ENCODE measurements around the gene ZNF276. TPM values are rescaled to one million over a fixed set of nuclear protein-coding genes. Genes with fewer than 3 reads are reported as not detected.
"Not testable (repeated sequence)": the region's sequence is repeated elsewhere in the genome, so short reads cannot be mapped to it uniquely, and the experiment has no call there.

ZNF276 gene
- total RNA-seq, 1 donor, result 12.3 TPM

DNA sequence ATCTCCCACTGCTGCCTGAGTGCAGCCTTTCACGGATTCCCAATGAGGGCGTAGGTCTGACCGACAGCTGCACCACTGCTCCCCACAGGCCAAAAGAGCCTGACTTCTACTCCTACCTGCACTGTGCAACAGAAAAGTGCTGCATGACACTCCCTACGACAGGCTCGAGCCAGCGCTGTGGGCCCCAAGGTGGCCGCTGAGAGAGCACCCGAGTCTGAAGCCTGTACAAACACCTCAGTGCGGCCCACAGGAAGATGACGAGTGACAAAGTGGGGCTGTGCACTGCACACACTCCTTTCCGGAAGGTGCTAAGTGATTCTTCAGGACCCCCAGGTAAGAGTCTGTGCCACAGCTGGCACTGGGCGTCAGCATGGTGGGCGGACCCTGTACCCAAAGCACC lies 53.9 kb downstream of the ZNF276 start:
- no peak overlapping the region for H2AFZ ChIP-seq (ENCODE audit: low read length)
- no peaks in the 10 kb centered on the region for H3K27me3 ChIP-seq (ENCODE audit: insufficient read depth, low read length)
- peaks cover 44% of the 10 kb centered on the region for H3K36me3 ChIP-seq (ENCODE audit: insufficient read depth, low read length)
- no peak overlapping the region for H3K4me2 ChIP-seq (ENCODE audit: insufficient read depth, low read length)
- no peaks in the 10 kb centered on the region for H3K79me2 ChIP-seq (ENCODE audit: insufficient read depth, low read length)
- DNase-seq (ENCODE audit: insufficient read length, low spot score, missing footprints), result peak; percentile 65
- H3K9me3 ChIP-seq (ENCODE audit: low read depth, low read length), result no peaks in the 10 kb centered on the region
- TF ChIP-seq, protein P1, sequence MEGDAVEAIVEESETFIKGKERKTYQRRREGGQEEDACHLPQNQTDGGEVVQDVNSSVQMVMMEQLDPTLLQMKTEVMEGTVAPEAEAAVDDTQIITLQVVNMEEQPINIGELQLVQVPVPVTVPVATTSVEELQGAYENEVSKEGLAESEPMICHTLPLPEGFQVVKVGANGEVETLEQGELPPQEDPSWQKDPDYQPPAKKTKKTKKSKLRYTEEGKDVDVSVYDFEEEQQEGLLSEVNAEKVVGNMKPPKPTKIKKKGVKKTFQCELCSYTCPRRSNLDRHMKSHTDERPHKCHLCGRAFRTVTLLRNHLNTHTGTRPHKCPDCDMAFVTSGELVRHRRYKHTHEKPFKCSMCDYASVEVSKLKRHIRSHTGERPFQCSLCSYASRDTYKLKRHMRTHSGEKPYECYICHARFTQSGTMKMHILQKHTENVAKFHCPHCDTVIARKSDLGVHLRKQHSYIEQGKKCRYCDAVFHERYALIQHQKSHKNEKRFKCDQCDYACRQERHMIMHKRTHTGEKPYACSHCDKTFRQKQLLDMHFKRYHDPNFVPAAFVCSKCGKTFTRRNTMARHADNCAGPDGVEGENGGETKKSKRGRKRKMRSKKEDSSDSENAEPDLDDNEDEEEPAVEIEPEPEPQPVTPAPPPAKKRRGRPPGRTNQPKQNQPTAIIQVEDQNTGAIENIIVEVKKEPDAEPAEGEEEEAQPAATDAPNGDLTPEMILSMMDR (IDR thresholded peaks at IDR 0.05; ENCODE audit: extremely low read depth, low read depth, low read length), result no peak
- no peaks in the 10 kb centered on the region for H4K20me1 ChIP-seq (ENCODE audit: insufficient read depth, low read length)
- no peaks in the 10 kb centered on the region for H3K4me1 ChIP-seq (ENCODE audit: insufficient read depth, low read length)
- H3K27ac ChIP-seq (ENCODE audit: low read depth, low read length), result no peak overlapping the region
- H3K4me3 ChIP-seq (ENCODE audit: insufficient read depth, low read length), result no peak overlapping the region

DNA sequence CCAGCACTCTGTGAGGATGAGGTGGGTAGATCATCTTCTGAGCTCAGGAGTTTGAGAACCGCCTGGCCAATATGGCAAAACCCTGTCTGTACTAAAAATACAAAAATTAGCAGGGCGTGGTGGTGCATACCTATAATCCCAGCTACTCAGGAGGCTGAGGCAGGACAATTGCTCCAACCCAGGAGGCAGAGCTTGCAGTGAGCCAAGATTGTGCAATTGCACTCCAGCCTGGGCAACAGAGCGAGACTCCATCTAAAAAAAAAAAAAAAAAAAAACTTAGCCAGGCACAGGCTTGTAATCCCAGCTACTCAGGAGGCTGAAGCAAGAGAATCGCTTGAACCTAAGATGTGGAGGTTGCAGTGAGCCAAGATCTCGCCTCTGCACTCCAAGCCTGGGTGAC lies 56.9 kb downstream of the ZNF276 start:
- not testable (repeated sequence) for H3K27me3 ChIP-seq (ENCODE audit: insufficient read depth, low read length); H3K4me3 ChIP-seq (ENCODE audit: insufficient read depth, low read length); H4K20me1 ChIP-seq (ENCODE audit: insufficient read depth, low read length); H3K79me2 ChIP-seq (ENCODE audit: insufficient read depth, low read length); H2AFZ ChIP-seq (ENCODE audit: low read length); H3K4me1 ChIP-seq (ENCODE audit: insufficient read depth, low read length); DNase-seq (ENCODE audit: insufficient read length, low spot score, missing footprints); H3K4me2 ChIP-seq (ENCODE audit: insufficient read depth, low read length); H3K9me3 ChIP-seq (ENCODE audit: low read depth, low read length); H3K27ac ChIP-seq (ENCODE audit: low read depth, low read length)
- H3K36me3 ChIP-seq (ENCODE audit: insufficient read depth, low read length), result peaks cover 37% of the 10 kb centered on the region

DNA sequence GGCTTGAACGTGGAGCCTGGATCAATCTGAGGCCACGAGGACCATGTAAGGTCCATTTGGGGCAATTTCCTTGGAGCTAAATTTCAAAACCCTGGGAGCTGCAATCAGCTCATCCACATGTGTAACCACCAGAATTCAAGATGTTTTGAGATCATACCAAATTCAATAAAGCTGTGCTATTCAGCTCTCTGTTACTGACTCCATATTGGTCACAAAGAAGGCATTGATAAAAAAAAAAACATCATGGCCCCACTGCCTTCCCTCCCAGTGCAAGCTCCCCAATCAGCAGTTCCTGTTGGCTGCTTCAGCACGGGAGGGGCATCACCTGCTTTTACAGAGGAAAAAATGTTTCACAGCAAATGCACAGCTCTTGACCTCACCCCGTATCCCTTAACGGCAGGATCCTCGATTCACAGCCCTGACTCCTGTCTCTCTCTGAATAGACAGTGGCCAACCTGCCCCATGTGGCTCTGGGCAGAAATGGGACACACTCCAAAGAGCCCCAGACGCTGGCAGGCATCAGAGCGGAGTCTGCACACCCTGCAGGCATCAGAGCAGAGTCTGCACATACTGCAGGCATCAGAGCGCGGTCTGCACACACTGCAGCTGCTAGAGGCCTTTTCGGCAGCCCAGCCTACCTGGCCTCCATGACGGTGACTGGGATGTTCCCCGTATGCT lies 58.0 kb downstream of the ZNF276 start:
- Histone ChIP-seq H2AFZ (ENCODE audit: low read length) (peak overlapping the region; percentile 3), H3K36me3 (ENCODE audit: insufficient read depth, low read length) (peaks cover 34% of the 10 kb centered on the region), H3K27ac (ENCODE audit: low read depth, low read length) (no peak overlapping the region), H4K20me1 (ENCODE audit: insufficient read depth, low read length) (no peaks in the 10 kb centered on the region), H3K27me3 (ENCODE audit: insufficient read depth, low read length) (no peaks in the 10 kb centered on the region), H3K9me3 (ENCODE audit: low read depth, low read length) (no peaks in the 10 kb centered on the region), H3K79me2 (ENCODE audit: insufficient read depth, low read length) (no peaks in the 10 kb centered on the region), H3K4me3 (ENCODE audit: insufficient read depth, low read length) (no peak overlapping the region), H3K4me1 (ENCODE audit: insufficient read depth, low read length) (no peaks in the 10 kb centered on the region), H3K4me2 (ENCODE audit: insufficient read depth, low read length) (no peak overlapping the region)
- no peak for DNase-seq (ENCODE audit: insufficient read length, low spot score, missing footprints)
- TF ChIP-seq, protein P1 (IDR thresholded peaks at IDR 0.05; ENCODE audit: extremely low read depth, low read depth, low read length), result no peak

DNA sequence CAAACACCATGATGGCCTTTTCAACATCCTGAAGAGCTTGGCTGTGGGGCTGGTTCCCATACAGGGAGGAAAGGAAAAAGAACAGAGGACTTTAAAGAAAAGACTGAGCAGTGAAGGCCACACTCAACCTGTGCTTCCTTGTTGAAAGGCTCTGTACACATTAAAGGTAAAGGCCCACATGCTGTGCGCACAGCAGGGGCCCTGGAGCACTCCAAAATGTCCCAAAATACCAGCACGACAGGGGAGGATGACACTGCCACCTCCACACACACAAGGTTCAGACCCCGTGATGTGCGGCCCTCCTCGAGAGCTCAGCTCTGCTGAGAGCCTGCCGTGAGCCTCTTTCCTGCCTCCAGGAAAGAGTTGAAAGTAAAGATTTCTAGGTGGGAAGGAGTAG lies 58.6 kb downstream of the ZNF276 start:
- Histone ChIP-seq H3K9me3 (ENCODE audit: low read depth, low read length) (no peaks in the 10 kb centered on the region), H3K4me3 (ENCODE audit: insufficient read depth, low read length) (no peak overlapping the region), H3K27ac (ENCODE audit: low read depth, low read length) (no peak overlapping the region), H2AFZ (ENCODE audit: low read length) (no peak overlapping the region), H4K20me1 (ENCODE audit: insufficient read depth, low read length) (no peaks in the 10 kb centered on the region), H3K4me2 (ENCODE audit: insufficient read depth, low read length) (no peak overlapping the region), H3K36me3 (ENCODE audit: insufficient read depth, low read length) (peaks cover 35% of the 10 kb centered on the region), H3K4me1 (ENCODE audit: insufficient read depth, low read length) (no peaks in the 10 kb centered on the region), H3K79me2 (ENCODE audit: insufficient read depth, low read length) (no peaks in the 10 kb centered on the region), H3K27me3 (ENCODE audit: insufficient read depth, low read length) (no peaks in the 10 kb centered on the region)
- no peak for DNase-seq (ENCODE audit: insufficient read length, low spot score, missing footprints)
- TF ChIP-seq, protein P1 (IDR thresholded peaks at IDR 0.05; ENCODE audit: extremely low read depth, low read depth, low read length), result no peak
